Pancreas (tissue), 10 donors: Measurements from ENCODE around the gene MAD1L1. TPM values are rescaled to one million over a fixed set of nuclear protein-coding genes. Genes with fewer than 3 reads are reported as not detected.
A peak's percentile ranks its signal among the peaks of the same experiment; 100 is the strongest.

Experiments
- ATAC-seq, 4 donors: fragments of 200-7000 bp; cut with Tn5 transposase; one replicate each; pipeline versions ENCODE4 v1.8.0 to v1.9.1; 2020; ENCODE audit warnings: mild to moderate bottlenecking in 4 of 4, moderate library complexity in 4 of 4
- DNase-seq, 6 donors: peaks; one replicate each; pipeline ENCODE4 v3.0.0-alpha.2; 2020
- FAIRE-seq: peaks from 2 replicates; lab custom pipeline; 2012; peaks lifted over from hg19 to GRCh38; lab: Jason Lieb, UNC
- H3K27ac ChIP-seq, 4 donors: fragments of 200-600 bp; sonication (generic); 1 replicate in 3 of 4; 2 replicates in 1 of 4; pipeline versions ENCODE4 v1.5.0 to v1.8.0; 2020
- H3K27me3 ChIP-seq, 4 donors: fragments of 200-600 bp; one replicate each; pipeline ENCODE4 v1.8.0; 2021
- H3K36me3 ChIP-seq, 3 donors: fragments of 200-600 bp; sonication (generic) in 1 of 3; one replicate each; pipeline versions ENCODE4 v1.5.0 to v1.8.0; 2020 to 2021
- H3K4me1 ChIP-seq, 3 donors: fragments of 200-600 bp; one replicate each; pipeline ENCODE4 v1.8.0; 2021
- H3K4me3 ChIP-seq, 4 donors: fragments of 200-600 bp; sonication (generic) in 2 of 4; one replicate each; pipeline versions ENCODE4 v1.5.0 to v1.8.0; 2020 to 2021
- H3K9me3 ChIP-seq, 4 donors: fragments of 200-600 bp; one replicate each; pipeline ENCODE4 v1.8.0; 2021
- CTCF ChIP-seq, 4 donors: fragments of 200-600 bp; sonication (generic) in 3 of 4; IDR thresholded peaks; one replicate each; pipeline versions ENCODE4 v1.5.0 to v1.8.0; 2021; ENCODE audit warnings: antibody characterized with exemption in 4 of 4
- whole genome bisulfite sequencing, 2 donors: extraction: QIAGEN DNeasy Blood & Tissue Kit; methylation state at CpG; one replicate each; pipeline ENCODE4 v1.1.7; 2013; 5-methylcytosine and 5-hydroxymethylcytosine counted together
- intact Hi-C, 3 donors: fragments of 100-400 bp; cut with DNase I; formaldehyde crosslinking; loops; one replicate each; pipeline versions ENCODE4 v1.11.1 to v1.14.2; 2022
- polyA plus RNA-seq, 2 donors: library from polyadenylated mRNA; stranded (reverse); fragments of 200-250 nt; gene quantifications; one replicate each; pipeline ENCODE4 v1.2.3, GENCODE V29; 2013
- total RNA-seq, 6 donors: library from RNA; stranded (reverse); fragmentation: NEBNext Ultra II Directional in 4 of 6; extraction: Animal tissue kit (Norgen Biotek cat#: 25700) in 4 of 6; gene quantifications; one replicate each; pipeline versions ENCODE4 v1.2.1 to v1.2.4, GENCODE V29; 2021 to 2023
- donor health status: healthy with polysubstance abuse.
- donor health status: DM: no; HTN: no; CAD: no; lungs with moderate emphysema.
- donor health status: DM: no; HTN: no; CAD: no.
- donor health status: control.
- donor health status: control.
- donor health status: Bipolar disorder and iron deficiency.
- donor health status: DM: yes; HTN: yes; CAD: no.
- donor health status: DM: no; HTN: no; CAD: no.
- donor health status: DM: no; HTN: no; CAD: no.
- donor health status: DM: yes; HTN: yes; CAD: no.

The MAD1L1 gene
- total and polyA plus RNA-seq, 8 donors: 9.8 to 28.2 (median 11.9) TPM

DNA sequence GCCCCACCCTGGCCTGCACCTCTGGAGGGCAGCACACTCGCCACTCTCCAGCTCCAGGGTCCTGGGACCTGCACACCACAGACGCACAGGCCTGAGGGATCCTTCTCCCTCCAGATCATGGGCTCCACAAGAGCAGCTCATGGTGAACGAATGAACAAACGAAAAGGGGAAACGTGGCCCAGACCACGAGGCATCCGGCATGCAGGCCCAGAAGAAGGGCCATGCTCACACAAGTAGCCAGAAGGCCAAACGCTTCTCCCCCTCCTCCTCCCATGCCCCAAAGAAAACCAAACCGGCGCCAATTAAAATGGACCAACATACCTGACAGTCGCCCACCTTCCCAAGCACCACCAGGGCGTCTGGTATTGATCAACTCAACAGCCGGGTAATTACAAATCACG, 30.4 kb downstream of the MAD1L1 start:
- whole genome bisulfite sequencing, 2 donors: 90 to 94% methylated on average over 14 of the region's 14 CpGs
- no peaks in the 10 kb centered on the region for H3K36me3 ChIP-seq
- H3K4me3 ChIP-seq: no peak overlapping the region
- H3K27ac ChIP-seq: no peak overlapping the region
- no peak for TF ChIP-seq CTCF (IDR thresholded peaks at IDR 0.05)
- intact Hi-C loops: no loop called here
- H3K4me1 ChIP-seq: no peaks in the 10 kb centered on the region
- H3K27me3 ChIP-seq: no peaks in the 10 kb centered on the region
- DNase-seq (no peak), ATAC-seq (no peak), FAIRE-seq (no peak)
- H3K9me3 ChIP-seq: no peaks in the 10 kb centered on the region

DNA sequence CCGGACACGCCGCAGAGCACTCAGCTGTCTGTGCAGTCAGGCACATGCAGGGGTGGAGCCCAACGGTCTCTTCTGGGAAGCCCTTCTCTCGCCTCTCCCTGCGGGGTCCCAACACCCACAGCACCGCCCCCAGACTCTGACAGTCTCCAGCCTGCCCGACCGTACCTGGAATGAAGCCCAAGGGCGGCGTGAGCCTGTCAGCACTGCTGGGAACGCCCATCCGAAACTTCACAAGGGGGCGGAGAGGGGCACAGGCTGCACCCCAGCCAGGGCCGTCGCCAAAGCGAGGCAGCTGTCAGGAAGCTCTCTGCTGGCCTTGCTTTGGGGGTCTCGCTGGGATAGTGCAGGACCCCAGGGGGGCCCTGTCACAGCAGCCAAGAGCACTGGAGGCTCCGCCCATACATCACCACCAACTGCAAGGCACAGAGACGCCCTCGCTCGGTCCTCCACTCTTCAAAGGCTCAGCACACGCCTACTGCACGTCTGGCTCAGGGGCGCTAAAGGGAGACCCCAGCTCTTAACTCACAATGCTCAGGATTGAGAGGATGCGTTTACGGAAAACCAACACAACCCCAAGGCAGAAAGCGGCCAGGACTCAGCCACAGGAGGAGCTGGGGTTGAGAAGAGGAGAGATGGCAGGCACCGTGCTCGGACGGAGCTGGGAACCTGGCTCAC, 30.9 kb downstream of the MAD1L1 start:
- ATAC-seq: no peak
- intact Hi-C loops: no loop called here
- FAIRE-seq: no peak
- WGBS, 2 donors: 88 to 90% methylated on average over 31 of the region's 31 CpGs
- Histone ChIP-seq H3K4me1 (no peaks in the 10 kb centered on the region), H3K27ac (no peak overlapping the region), H3K9me3 (no peaks in the 10 kb centered on the region), H3K36me3 (no peaks in the 10 kb centered on the region), H3K27me3 (no peaks in the 10 kb centered on the region), H3K4me3 (no peak overlapping the region)
- TF ChIP-seq CTCF (IDR thresholded peaks at IDR 0.05): no peak
- peak in 2 of 6 donors; percentile 50 to 54 for DNase-seq

- FAIRE-seq (no peak), DNase-seq (no peak), ATAC-seq (no peak)
- no peaks in the 10 kb centered on the region for H3K36me3 ChIP-seq
- H3K9me3 ChIP-seq: no peaks in the 10 kb centered on the region
- no peak overlapping the region for H3K27ac ChIP-seq
- H3K27me3 ChIP-seq: no peaks in the 10 kb centered on the region
- TF ChIP-seq CTCF (IDR thresholded peaks at IDR 0.05): no peak
- 93 to 97% methylated on average over 10 of the region's 10 CpGs for WGBS, 2 donors
- intact Hi-C loops: no loop called here
- H3K4me1 ChIP-seq: no peaks in the 10 kb centered on the region
- H3K4me3 ChIP-seq: no peak overlapping the region
These were observed 31.6 kb downstream of the MAD1L1 start for GRCh38 chr7:2201128-2201527.

GRCh38 chr7:2200584-2200980, 32.2 kb downstream of the MAD1L1 start:
- no peak for FAIRE-seq

More at GRCh38 chr7:2200584-2200980, 32.2 kb downstream of the MAD1L1 start:
- Histone ChIP-seq H3K27me3 (no peaks in the 10 kb centered on the region), H3K4me3 (no peak overlapping the region), H3K27ac (no peak overlapping the region), H3K4me1 (no peaks in the 10 kb centered on the region), H3K9me3 (no peaks in the 10 kb centered on the region), H3K36me3 (no peaks in the 10 kb centered on the region)
- 94 to 96% methylated on average over 18 of the region's 18 CpGs for WGBS, 2 donors
- ATAC-seq: no peak
- no peak for TF ChIP-seq CTCF (IDR thresholded peaks at IDR 0.05)
- peak in 1 of 6 donors; percentile 40 for DNase-seq
- intact Hi-C loops: no loop called here
